Measurements from ENCODE around the gene PHF2. TPM values are rescaled to one million over a fixed set of nuclear protein-coding genes. Genes with fewer than 3 reads are reported as not detected.

Gene PHF2
- polyA plus RNA-seq, 1 experiment, result 8.8 TPM

DNA sequence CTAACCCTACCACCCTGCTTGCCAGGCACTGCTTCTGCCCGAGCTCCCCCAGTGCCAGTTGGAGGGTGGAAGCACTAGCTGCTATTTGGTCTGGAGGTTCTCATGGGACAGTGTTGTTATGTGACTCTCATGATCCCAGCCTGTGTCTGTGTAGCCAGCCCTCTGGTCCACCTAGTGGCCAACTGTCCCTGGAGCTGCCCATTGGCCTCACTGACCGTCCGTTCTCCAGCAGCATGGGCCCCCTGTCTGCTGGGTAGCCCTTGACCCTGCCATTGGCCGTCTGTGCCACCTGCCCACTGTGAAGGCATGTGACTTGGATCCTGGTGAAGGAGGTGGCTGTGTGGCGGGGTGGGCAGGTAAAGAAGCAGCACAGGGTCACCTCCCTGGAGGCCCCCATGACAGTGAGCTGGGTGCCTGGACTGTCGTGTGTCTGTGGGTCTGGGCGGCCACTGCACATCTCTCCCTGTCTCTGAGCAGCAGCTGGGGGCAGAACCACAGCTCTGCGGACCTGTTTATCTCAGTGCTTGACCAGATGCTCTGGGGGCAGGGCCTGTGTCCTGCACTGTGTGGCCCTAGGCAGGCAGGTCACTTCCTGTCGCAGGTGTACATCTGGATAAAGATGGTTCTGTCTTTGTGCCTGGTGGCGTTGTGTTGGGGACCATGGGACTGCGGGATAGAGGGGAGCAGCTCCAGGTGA lies 11.4 kb downstream of the PHF2 start:
- no peak overlapping the region for H3K4me3 ChIP-seq (ENCODE audit: low read depth, low read length)
- ChIA-PET CTCF (interaction anchor here (2.7 kb wide), 1 partner anchor 22 kb away, joined by 12 read pairs; no protein-coding TSS in a partner anchor), POLR2A (interaction anchor here (1.0 kb wide), 1 partner anchor 12 kb away, joined by 3 read pairs; no protein-coding TSS in a partner anchor)
- TF ChIP-seq, protein P1, sequence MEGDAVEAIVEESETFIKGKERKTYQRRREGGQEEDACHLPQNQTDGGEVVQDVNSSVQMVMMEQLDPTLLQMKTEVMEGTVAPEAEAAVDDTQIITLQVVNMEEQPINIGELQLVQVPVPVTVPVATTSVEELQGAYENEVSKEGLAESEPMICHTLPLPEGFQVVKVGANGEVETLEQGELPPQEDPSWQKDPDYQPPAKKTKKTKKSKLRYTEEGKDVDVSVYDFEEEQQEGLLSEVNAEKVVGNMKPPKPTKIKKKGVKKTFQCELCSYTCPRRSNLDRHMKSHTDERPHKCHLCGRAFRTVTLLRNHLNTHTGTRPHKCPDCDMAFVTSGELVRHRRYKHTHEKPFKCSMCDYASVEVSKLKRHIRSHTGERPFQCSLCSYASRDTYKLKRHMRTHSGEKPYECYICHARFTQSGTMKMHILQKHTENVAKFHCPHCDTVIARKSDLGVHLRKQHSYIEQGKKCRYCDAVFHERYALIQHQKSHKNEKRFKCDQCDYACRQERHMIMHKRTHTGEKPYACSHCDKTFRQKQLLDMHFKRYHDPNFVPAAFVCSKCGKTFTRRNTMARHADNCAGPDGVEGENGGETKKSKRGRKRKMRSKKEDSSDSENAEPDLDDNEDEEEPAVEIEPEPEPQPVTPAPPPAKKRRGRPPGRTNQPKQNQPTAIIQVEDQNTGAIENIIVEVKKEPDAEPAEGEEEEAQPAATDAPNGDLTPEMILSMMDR (IDR thresholded peaks at IDR 0.05; ENCODE audit: low read depth, low read length), result peak; percentile 22; the same call in 1 of the 2 replicates
- H3K9me3 ChIP-seq (ENCODE audit: control insufficient read depth, insufficient read depth, low read length), result peaks cover 13% of the 10 kb centered on the region
- no peak overlapping the region for H3K27ac ChIP-seq (ENCODE audit: low read depth, low read length)
- DNase-seq (ENCODE audit: low read depth, low spot score), result no peak
- no peaks in the 10 kb centered on the region for H3K27me3 ChIP-seq (ENCODE audit: control insufficient read depth, insufficient read depth, low read length)

DNA sequence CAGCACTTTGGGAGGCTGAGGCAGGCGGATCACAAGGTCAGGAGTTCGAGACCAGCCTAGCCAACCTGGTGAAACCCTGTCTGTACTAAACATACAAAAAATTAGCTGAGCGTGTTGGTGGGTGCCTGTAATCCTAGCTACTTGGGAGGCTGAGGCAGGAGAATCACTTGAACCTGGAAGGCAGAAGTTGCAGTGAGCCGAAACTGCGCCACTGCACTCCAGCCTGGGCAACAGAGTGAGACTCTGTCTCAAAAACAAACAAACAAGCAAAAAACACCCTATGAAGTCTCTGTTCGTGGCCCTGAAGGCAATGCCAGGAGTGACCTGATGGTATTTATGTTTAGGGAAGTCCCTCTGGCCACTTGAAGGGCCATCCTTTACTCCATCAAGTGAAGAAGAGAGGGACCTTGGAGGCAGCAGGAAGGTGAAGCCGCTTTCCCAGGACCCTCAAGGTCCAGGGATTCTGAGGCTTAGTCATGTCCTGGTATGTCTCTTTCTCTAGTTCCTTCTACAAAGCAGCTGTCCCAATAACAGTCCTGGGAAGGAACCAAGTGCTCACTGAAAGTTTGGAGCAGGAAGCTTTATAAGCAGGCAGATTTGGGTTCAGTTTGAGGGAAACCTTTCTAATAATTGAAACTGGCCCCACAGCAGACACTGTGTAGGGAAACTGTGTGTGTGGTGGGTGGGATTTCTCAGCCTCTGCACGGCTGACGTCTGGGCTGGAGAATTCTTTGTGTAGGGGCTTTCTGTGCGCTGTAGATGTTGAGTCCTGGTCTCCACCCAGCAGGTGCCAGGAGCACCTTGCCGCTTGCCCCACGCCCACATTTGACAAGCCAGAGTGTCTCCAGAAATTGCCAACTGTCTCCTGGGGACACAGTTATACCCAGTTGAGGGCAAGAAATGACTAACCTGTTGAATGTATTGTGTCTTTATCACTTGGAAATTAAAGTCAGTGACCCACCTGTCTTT lies 12.5 kb downstream of the PHF2 start:
- H3K27ac ChIP-seq (ENCODE audit: low read depth, low read length), result peak overlapping the region; percentile 39
- TF ChIP-seq, protein P1 (IDR thresholded peaks at IDR 0.05; ENCODE audit: low read depth, low read length), result no peak
- H3K4me3 ChIP-seq (ENCODE audit: low read depth, low read length), result no peak overlapping the region
- CTCF ChIA-PET, result interaction anchor here (1.0 to 2.7 kb wide), 2 partner anchors 23 to 480 kb away, joined by 3 to 12 read pairs; no protein-coding TSS in a partner anchor
- H3K27me3 ChIP-seq (ENCODE audit: control insufficient read depth, insufficient read depth, low read length), result no peaks in the 10 kb centered on the region
- DNase-seq (ENCODE audit: low read depth, low spot score), result no peak
- POLR2A ChIA-PET, result interaction anchor here (1.0 kb wide), 1 partner anchor 13 kb away, joined by 3 read pairs; no protein-coding TSS in a partner anchor
- H3K9me3 ChIP-seq (ENCODE audit: control insufficient read depth, insufficient read depth, low read length), result peaks cover 10% of the 10 kb centered on the region

DNA sequence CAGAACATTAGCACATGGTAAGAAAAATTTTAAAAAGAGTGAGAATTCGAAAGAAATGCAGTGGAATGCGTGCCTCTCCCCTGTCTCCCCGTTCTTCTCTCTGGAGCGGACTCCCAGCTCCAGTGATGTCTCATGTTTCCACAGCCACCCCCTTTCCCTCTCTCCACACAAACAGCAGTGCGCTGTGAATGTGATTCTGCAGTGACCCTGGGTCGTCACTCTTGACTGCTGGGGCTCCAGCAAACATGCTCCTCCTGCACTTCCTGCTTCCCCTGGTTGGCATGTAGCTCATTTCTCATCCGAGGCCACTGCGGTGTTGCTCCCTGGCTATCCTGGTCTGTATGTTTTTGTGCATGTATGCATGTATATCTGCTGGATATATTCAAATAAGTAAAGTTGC lies 13.3 kb downstream of the PHF2 start:
- H3K27ac ChIP-seq (ENCODE audit: low read depth, low read length), result no peak overlapping the region
- DNase-seq (ENCODE audit: low read depth, low spot score), result no peak
- TF ChIP-seq, protein P1 (IDR thresholded peaks at IDR 0.05; ENCODE audit: low read depth, low read length), result no peak
- no peaks in the 10 kb centered on the region for H3K27me3 ChIP-seq (ENCODE audit: control insufficient read depth, insufficient read depth, low read length)
- CTCF ChIA-PET, result interaction anchor here (1.0 to 2.7 kb wide), 2 partner anchors 23 to 481 kb away, joined by 3 to 12 read pairs; no protein-coding TSS in a partner anchor
- no peak overlapping the region for H3K4me3 ChIP-seq (ENCODE audit: low read depth, low read length)
- H3K9me3 ChIP-seq (ENCODE audit: control insufficient read depth, insufficient read depth, low read length), result peaks cover 10% of the 10 kb centered on the region
- POLR2A ChIA-PET, result no interaction called here

DNA sequence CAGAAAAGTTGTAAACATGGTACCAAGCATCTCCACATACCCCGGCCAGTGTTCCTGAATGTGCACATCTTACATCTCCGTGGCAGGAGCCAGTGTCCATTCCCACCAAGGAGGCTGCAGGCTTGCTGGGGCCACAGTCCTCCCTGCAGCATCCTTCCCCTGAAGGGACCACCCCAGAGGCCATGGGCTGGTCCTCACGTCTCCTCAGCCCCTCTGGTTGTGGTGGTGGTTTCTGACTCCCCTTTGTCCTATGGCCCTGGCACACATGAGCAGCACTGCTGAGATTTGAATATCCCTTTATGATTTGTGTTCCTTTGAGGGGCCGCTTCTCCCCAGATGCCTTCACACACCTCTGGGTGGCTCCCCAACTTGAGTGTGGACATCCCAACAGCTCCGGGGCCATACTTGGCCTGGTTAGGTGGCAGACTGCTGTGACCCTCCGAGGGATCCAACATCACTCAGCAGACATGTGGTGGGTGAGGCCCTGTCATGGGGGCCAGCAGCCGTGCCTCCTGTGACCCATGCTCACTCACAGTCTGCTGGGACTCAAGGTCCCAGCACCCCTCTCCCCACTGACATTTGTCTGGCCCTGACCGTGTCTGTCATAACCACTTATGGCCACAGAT lies 14.3 kb downstream of the PHF2 start:
- Histone ChIP-seq H3K27me3 (ENCODE audit: control insufficient read depth, insufficient read depth, low read length) (no peaks in the 10 kb centered on the region), H3K9me3 (ENCODE audit: control insufficient read depth, insufficient read depth, low read length) (peaks cover under 1% of the 10 kb centered on the region; the same call in 1 of the 2 replicates), H3K27ac (ENCODE audit: low read depth, low read length) (no peak overlapping the region), H3K4me3 (ENCODE audit: low read depth, low read length) (no peak overlapping the region)
- POLR2A ChIA-PET, result no interaction called here
- TF ChIP-seq, protein P1 (IDR thresholded peaks at IDR 0.05; ENCODE audit: low read depth, low read length), result no peak
- CTCF ChIA-PET, result interaction anchor here (2.7 kb wide), 1 partner anchor 24 kb away, joined by 12 read pairs; no protein-coding TSS in a partner anchor
- DNase-seq (ENCODE audit: low read depth, low spot score), result no peak

All from AG04450 (cell line).